Measurements from ENCODE around the gene FAM117A.
"Not testable (repeated sequence)": the region's sequence is repeated elsewhere in the genome, so short reads cannot be mapped to it uniquely, and the experiment has no call there.

FAM117A gene

GRCh38 chr17:49741692-49742076 is 22.2 kb downstream of the FAM117A start:
- in situ Hi-C loops (cut with MboI; ENCODE audit: low sequenced_read_pairs): no loop called here

GRCh38 chr17:49741009-49741691 is 22.8 kb downstream of the FAM117A start:
- in situ Hi-C loops (cut with MboI; ENCODE audit: low sequenced_read_pairs): no loop called here

DNA sequence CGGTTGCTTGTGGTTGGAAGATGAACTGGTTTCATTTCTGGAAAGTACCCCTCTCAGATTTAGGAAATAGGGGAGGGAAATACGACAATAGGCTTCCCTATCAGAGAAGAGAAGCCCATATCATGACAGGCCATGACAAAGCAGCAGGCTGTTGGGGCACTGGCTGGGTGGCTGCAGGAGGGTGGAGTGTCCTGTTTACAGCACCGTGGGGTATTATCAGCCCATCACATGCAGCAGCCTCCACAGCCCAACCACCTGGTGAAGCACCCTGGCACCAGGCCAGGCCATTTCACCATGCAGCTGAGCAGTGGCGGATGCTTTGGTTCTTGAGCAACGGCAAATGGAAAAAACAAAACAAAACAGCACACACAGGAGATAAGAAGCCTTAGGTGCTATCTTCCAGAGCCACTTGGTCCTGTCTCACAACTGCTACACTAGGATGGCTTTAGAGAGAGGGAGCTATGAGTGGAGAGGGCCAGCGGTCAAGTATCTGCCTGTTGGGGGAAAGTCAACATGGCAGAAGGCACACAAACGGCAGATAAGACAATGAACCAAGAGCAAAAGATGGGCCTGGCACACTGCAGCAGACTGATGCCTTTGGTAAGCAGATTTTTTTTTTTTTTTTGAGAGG is 24.2 kb downstream of the FAM117A start:
- in situ Hi-C loops (cut with MboI; ENCODE audit: low sequenced_read_pairs): no loop called here

DNA sequence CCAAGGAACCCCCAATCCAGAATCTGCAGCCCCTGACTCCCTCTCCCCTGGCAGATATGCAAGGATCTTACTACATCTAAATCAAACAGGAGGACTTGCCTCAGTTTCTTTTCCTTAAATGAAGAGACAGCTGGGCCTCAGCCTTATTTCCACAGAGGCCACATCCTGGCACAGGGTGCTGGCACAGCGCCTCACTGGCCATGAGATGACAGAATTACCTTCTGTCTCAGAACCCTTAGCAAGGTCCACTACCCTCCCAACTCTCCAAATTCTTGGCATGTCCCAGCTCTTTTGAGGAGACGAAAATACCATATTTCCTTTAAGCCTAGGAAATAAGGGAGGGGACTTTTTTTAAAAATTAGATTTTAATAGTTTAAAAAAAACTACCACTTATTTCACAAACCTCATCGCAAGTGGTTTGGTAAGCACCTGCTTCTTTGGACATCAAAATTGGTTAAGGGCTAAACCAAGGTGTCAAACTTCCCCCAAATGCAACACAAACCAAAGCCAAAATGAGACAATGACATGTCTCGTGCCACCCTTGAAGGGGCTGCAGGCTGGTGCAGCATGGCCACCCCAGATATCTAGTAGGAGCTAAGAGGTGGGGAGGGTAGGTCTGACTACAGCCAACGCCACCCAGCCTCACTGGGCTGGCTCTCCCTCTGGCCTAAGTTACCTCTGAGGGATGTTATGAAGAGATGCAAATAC is 25.3 kb downstream of the FAM117A start:
- in situ Hi-C loops (cut with MboI; ENCODE audit: low sequenced_read_pairs): no loop called here

- in situ Hi-C loops (cut with MboI; ENCODE audit: low sequenced_read_pairs): no loop called here
Measured at GRCh38 chr17:49734515-49735490, 29.1 kb downstream of the FAM117A start.

- in situ Hi-C loops (cut with MboI; ENCODE audit: low sequenced_read_pairs): no loop called here
Measured at GRCh38 chr17:49731435-49731831, 32.5 kb downstream of the FAM117A start.

GRCh38 chr17:49730785-49731434 is 33.0 kb downstream of the FAM117A start:
- in situ Hi-C loops (cut with MboI; ENCODE audit: low sequenced_read_pairs): no loop called here

- in situ Hi-C loops (cut with MboI; ENCODE audit: low sequenced_read_pairs): no loop called here
Measured at GRCh38 chr17:49730078-49730784, 33.7 kb downstream of the FAM117A start.

DNA sequence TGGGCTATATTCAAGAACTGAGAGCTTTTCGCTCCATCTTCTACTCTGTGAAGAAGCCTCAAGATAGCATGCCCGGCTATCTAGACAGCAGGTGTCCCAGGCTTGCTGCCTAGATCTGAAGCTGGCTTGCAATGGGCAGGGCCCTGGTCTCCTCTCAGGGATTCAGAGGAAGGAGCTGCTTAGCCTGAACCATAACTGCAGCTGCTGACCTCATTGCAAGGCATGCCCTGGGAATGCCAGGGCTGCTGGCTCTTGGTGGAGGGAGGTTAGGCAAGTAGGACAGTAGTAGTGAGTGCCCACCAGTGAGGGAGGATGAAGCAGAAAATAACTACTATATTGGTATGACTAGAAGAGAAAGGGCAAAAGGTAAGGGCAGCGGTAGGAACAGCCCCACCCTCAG is 34.9 kb downstream of the FAM117A start:
- in situ Hi-C loops (cut with MboI; ENCODE audit: low sequenced_read_pairs): no loop called here

DNA sequence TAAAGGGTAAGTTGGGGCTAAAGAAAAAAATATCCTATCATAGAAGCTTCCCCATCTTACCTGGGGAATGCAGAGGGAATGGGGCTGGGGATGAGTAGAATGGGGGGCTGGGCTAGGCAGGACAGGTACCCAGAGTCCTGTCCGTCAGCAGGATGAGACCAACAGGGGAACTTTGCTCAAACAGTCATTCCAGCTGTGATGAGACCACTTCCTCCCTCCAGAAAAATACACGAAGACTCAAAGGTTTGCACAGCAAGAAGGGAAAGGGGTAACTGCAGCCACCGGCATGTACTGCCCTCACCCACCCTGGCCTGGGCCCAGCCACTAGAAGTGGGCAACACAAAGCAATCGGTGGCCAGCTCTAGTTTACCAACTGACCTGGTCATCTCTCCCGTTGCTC is 35.5 kb downstream of the FAM117A start:
- in situ Hi-C loops (cut with MboI; ENCODE audit: low sequenced_read_pairs): no loop called here

- in situ Hi-C loops (cut with MboI; ENCODE audit: low sequenced_read_pairs): no loop called here
Measured at GRCh38 chr17:49727380-49727779, 36.6 kb downstream of the FAM117A start.

- in situ Hi-C loops (cut with MboI; ENCODE audit: low sequenced_read_pairs): no loop called here
Measured at GRCh38 chr17:49725452-49726130, 38.3 kb downstream of the FAM117A start.

GRCh38 chr17:49724552-49724951 is 39.4 kb downstream of the FAM117A start:
- in situ Hi-C loops (cut with MboI; ENCODE audit: low sequenced_read_pairs): not testable (repeated sequence)

DNA sequence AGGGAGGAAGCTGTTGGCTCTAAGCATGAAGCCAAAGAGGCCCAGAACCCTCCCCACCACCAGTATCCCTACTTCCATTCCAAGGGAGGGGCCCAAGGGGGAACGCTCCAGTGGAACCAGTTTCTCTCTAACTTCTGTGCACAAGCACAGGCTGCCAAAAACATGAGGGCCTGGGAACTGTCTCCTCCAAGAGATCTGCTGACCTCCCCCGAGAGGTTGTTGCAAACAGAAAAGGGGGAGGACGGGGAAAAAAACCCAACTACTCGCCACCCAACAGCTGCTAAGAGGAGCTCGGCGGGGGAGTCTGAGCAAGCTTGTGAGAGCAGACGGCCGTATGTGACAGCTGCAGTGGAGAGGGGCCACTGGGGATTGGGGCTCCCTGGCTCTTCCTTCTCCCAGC is 40.5 kb downstream of the FAM117A start:
- in situ Hi-C loops (cut with MboI; ENCODE audit: low sequenced_read_pairs): no loop called here

DNA sequence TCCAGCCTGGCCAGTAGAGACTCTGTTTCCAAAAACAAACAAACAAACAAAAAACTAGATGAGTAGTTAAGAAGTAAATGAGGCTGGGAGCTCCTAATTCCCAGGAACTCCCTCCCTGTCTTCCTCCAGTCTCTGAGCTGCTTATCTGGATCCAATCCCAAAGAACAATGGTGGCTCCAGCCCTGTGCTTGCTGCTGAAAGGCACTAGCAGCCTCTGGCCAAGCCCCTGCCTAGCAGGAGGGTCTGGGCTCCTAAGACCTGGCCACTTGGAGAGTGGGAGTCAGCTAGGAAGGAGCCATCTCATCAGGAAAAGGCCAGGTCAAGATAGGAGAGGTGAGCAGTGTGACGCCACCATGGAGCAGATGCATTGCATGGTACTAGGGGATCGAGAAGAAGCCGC is 41.9 kb downstream of the FAM117A start:
- in situ Hi-C loops (cut with MboI; ENCODE audit: low sequenced_read_pairs): no loop called here

DNA sequence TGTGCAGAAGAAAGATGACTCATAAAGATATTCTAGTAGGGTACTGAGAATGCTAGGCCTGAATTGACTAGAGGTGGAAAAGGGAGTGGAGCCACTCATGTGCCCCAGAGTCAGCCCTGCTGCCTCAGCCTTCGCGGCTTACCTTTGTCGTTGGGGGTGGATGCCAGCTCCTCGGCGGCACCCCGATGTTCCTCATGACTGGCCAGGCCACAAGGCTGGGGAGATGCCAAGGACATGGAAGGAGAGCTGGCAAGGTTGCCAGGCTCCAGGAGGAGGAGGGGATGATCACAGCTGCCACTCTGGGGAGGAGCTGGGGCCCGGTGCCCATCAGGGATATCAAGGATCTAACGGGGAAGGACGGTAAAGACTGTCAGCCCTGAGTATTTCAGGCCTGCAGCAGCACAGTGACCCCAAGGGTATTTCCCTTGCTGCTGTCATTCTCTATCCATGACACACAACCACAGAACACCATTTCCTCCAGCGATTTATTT is 46.5 kb downstream of the FAM117A start:
- in situ Hi-C loops (cut with MboI; ENCODE audit: low sequenced_read_pairs): no loop called here

DNA sequence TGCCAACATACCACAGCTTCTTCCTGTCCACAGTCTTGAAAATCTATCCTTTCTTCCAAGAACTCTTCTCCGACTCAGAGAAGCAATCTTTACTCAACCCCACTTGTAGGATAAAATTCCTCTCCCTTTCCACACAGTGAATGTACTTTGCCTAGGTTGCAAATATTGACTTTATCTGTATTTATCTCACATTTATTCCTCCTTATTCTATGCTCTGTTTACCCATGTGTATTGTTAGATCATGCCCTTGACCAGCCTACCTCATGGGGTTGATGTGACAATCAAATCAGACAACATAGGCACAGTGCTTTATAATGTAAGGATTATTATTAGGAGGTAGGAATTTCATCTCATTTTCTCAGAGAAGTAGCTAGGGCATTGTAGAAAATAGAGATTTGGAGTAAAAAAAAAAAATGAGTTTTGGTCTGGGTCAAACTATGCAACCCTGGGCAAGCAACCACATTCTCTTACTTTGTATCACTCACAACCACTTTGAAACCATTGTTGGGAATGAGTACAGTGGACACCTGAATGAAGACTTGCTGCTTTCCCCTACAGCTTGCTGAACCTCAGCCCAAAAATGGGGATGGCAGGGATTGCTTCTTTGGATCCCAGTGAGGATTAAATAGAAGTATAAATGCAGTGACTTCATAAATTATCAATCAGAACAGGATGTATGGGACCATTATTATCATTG is 47.1 kb downstream of the FAM117A start:
- in situ Hi-C loops (cut with MboI; ENCODE audit: low sequenced_read_pairs): no loop called here

DNA sequence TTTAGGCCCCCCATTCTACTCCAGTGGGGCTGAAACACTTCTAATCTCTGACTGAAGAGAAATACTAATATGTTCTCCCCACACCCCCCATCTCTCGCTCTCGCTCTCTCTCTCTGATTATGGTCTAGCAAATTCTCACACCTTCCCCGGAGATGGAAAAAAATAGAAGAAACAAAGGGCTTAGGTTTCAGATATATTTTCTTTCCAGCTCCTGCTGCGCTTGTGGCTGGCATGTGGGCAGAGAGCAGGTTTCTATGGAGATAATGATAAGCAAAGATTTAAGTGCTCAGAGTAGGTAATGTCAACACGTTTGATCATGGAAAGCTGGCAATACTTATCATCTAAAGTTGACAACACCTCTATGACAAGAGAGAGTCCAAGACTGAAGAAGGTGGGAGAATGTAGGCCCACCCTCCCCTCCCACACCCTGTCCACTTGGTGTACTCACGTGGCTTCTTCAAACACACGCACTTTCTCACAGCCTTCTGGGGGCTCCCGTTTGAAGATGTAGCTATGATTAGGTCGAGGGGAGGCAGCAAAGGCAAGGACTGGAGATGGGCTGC is 48.1 kb downstream of the FAM117A start:
- in situ Hi-C loops (cut with MboI; ENCODE audit: low sequenced_read_pairs): no loop called here
